ENCODE data around the gene LHPP.

The LHPP gene

DNA sequence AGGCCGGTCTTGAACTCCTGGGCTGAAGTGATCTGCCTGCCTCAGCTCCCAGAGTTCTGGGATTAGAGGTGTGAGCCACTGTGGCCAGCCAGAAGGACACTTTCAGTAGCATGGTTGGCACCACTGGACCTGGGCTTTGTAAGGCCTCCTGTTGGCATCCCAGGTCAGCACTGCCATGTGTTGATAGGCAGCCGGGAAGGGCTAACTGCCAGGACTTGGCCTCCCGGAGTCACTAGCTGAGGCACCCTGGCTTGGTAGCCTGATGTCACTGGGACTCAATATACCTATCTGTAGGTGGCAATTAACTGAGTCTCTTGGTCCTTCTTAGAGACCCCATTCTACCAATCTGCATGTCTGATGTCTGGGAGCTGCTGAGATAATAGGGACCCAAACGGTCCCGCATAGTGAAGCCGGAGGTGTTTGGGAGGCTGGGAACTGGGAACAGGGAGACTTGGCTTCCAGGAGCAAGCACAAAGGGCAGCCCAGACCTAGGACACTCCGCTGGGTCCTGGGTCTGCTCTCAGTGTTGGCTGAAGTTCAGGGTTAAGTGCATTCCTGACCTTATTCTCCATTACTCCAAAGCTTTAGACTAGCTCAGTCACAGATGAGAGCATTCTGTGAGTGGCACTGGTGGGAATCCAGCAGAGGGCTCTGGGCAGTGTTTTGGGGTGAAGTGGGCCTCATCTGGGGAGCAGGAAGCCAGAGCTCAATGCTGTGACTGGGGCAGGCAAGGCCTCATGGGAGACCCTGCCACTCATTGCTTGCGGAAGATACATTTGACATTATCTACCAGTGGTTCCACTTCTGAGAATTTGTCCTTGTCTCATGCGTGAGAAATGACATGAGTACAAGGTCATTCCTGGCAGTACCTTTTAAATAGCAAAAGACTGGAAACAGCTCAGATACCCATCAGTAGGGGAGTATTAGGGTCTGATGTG, 2.7 kb downstream of the LHPP start:
- H3K4me3 ChIP-seq (ENCODE audit: low read length), result no peak overlapping the region
- no peaks in the 10 kb centered on the region for H4K20me1 ChIP-seq (ENCODE audit: control insufficient read depth, insufficient read depth, low read depth, low read length)
- peak overlapping the region; percentile 55 for H3K4me2 ChIP-seq (ENCODE audit: low read length)
- H3K27ac ChIP-seq (ENCODE audit: low read depth, low read length), result no peak overlapping the region
- peaks cover 31% of the 10 kb centered on the region for H3K4me1 ChIP-seq (ENCODE audit: control insufficient read depth, low read length)
- no peaks in the 10 kb centered on the region for H3K9me3 ChIP-seq (ENCODE audit: control insufficient read depth, insufficient read depth, low read length)
- H3K36me3 ChIP-seq (ENCODE audit: control insufficient read depth, low read length), result no peaks in the 10 kb centered on the region
- no peaks in the 10 kb centered on the region for H3K9me2 ChIP-seq (replicated peaks; ENCODE audit: control insufficient read depth, low read length)
- no peaks in the 10 kb centered on the region for H3F3A ChIP-seq (ENCODE audit: control insufficient read depth, insufficient read depth)
- no peaks in the 10 kb centered on the region for H3K27me3 ChIP-seq (ENCODE audit: control insufficient read depth, low read length)
- TF ChIP-seq EZH2phosphoT487 (IDR thresholded peaks at IDR 0.05; ENCODE audit: borderline replicate concordance, low read length), result no peak
- TF ChIP-seq, protein P1, sequence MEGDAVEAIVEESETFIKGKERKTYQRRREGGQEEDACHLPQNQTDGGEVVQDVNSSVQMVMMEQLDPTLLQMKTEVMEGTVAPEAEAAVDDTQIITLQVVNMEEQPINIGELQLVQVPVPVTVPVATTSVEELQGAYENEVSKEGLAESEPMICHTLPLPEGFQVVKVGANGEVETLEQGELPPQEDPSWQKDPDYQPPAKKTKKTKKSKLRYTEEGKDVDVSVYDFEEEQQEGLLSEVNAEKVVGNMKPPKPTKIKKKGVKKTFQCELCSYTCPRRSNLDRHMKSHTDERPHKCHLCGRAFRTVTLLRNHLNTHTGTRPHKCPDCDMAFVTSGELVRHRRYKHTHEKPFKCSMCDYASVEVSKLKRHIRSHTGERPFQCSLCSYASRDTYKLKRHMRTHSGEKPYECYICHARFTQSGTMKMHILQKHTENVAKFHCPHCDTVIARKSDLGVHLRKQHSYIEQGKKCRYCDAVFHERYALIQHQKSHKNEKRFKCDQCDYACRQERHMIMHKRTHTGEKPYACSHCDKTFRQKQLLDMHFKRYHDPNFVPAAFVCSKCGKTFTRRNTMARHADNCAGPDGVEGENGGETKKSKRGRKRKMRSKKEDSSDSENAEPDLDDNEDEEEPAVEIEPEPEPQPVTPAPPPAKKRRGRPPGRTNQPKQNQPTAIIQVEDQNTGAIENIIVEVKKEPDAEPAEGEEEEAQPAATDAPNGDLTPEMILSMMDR (IDR thresholded peaks at IDR 0.05; ENCODE audit: low read depth, low read length, poor library complexity, severe bottlenecking), result no peak
- no peaks in the 10 kb centered on the region for H3K79me2 ChIP-seq (ENCODE audit: control insufficient read depth, low read length)

DNA sequence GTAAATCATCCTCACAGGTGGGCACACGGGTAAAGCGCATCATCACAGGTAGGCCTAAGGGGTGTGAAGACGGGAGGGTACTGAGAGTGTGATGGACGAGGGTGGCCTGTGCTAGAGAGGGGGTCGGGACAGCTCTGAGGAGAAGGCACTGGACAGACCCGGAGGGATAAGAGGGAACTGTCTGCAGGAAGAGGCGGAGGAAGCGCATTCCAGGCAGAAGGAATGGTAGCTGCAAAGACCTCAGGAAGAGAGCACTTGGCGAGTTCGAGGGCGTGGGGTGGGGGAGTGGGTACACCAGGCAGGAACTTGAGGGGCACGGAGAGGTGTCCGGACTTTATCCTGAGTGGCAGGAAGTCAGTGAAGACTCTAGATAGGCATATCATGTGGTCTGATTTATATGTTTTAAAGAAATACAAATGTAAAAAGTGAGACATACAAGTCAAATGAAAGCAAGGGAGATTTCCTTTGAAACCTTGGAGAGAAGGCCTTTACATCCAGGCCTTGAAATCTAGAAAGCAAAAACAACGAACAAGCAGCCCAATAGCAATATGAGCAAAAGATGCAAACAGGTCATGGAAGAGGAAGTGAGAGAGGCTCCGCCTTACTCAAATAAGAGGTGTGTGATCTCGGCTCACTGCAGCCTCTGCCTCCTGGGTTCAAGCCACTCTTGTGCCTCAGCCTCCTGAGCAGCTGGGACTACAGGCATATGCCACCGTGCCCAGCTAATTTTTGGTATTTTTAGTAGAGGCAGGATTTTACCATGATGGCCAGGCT, 3.6 kb downstream of the LHPP start:
- Histone ChIP-seq H3K4me1 (ENCODE audit: control insufficient read depth, low read length) (peaks cover 31% of the 10 kb centered on the region), H3K4me3 (ENCODE audit: low read length) (peak overlapping the region; percentile 44), H3K9me3 (ENCODE audit: control insufficient read depth, insufficient read depth, low read length) (no peaks in the 10 kb centered on the region), H3K36me3 (ENCODE audit: control insufficient read depth, low read length) (no peaks in the 10 kb centered on the region), H3K79me2 (ENCODE audit: control insufficient read depth, low read length) (no peaks in the 10 kb centered on the region), H3F3A (ENCODE audit: control insufficient read depth, insufficient read depth) (no peaks in the 10 kb centered on the region), H3K27me3 (ENCODE audit: control insufficient read depth, low read length) (no peaks in the 10 kb centered on the region), H3K27ac (ENCODE audit: low read depth, low read length) (no peak overlapping the region), H4K20me1 (ENCODE audit: control insufficient read depth, insufficient read depth, low read depth, low read length) (no peaks in the 10 kb centered on the region), H3K9me2 (replicated peaks; ENCODE audit: control insufficient read depth, low read length) (no peaks in the 10 kb centered on the region), H3K4me2 (ENCODE audit: low read length) (peak overlapping the region; percentile 55)
- no peak for TF ChIP-seq EZH2phosphoT487 (IDR thresholded peaks at IDR 0.05; ENCODE audit: borderline replicate concordance, low read length)
- TF ChIP-seq, protein P1 (IDR thresholded peaks at IDR 0.05; ENCODE audit: low read depth, low read length, poor library complexity, severe bottlenecking), result no peak

DNA sequence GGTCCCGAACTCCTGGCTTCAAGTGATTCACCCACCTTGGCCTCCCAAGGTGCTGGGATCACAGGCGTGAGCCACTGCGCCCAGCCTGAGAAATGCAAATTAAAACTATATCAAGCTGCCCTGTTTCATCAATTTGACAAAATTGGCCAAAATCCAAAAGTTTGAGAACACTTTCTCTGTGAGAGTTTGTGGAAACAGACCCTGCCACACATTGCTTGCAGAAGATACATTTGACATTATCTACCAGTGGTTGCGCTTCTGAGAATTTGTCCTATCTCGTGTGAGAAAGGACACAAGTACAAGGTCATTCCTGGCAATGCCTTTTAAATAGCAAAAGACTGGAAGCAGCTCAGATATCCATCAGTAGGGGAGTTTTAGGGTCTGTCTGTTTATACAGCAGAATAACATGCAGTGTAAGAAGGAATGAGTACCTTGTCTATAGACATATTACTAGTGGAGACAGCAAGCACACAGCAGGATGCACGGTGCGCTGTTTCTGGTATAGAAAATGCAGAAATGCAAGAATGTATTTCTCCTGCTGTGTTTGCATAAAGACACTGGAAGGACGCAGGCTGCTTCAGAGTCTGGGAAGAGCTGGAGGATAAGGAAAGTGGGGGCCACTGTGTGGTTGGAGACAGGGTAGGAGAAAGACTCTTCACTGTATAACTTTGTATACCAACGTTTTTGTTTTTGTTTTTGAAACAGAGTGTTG, 4.3 kb downstream of the LHPP start:
- Histone ChIP-seq H3K4me3 (ENCODE audit: low read length) (peak overlapping the region; percentile 44), H3K9me3 (ENCODE audit: control insufficient read depth, insufficient read depth, low read length) (no peaks in the 10 kb centered on the region), H3K27ac (ENCODE audit: low read depth, low read length) (no peak overlapping the region), H3K4me1 (ENCODE audit: control insufficient read depth, low read length) (peaks cover 31% of the 10 kb centered on the region), H3K36me3 (ENCODE audit: control insufficient read depth, low read length) (no peaks in the 10 kb centered on the region), H3F3A (ENCODE audit: control insufficient read depth, insufficient read depth) (no peaks in the 10 kb centered on the region), H3K4me2 (ENCODE audit: low read length) (peak overlapping the region; percentile 55), H3K9me2 (replicated peaks; ENCODE audit: control insufficient read depth, low read length) (no peaks in the 10 kb centered on the region), H3K27me3 (ENCODE audit: control insufficient read depth, low read length) (no peaks in the 10 kb centered on the region), H4K20me1 (ENCODE audit: control insufficient read depth, insufficient read depth, low read depth, low read length) (no peaks in the 10 kb centered on the region), H3K79me2 (ENCODE audit: control insufficient read depth, low read length) (no peaks in the 10 kb centered on the region)
- no peak for TF ChIP-seq EZH2phosphoT487 (IDR thresholded peaks at IDR 0.05; ENCODE audit: borderline replicate concordance, low read length)
- TF ChIP-seq, protein P1 (IDR thresholded peaks at IDR 0.05; ENCODE audit: low read depth, low read length, poor library complexity, severe bottlenecking), result no peak
